Measurements from ENCODE around the gene PRSS21. TPM values are rescaled to one million over a fixed set of nuclear protein-coding genes. Genes with fewer than 3 reads are reported as not detected.

The PRSS21 gene
- total RNA-seq, 1 experiment from 2014 or later, result not detected

DNA sequence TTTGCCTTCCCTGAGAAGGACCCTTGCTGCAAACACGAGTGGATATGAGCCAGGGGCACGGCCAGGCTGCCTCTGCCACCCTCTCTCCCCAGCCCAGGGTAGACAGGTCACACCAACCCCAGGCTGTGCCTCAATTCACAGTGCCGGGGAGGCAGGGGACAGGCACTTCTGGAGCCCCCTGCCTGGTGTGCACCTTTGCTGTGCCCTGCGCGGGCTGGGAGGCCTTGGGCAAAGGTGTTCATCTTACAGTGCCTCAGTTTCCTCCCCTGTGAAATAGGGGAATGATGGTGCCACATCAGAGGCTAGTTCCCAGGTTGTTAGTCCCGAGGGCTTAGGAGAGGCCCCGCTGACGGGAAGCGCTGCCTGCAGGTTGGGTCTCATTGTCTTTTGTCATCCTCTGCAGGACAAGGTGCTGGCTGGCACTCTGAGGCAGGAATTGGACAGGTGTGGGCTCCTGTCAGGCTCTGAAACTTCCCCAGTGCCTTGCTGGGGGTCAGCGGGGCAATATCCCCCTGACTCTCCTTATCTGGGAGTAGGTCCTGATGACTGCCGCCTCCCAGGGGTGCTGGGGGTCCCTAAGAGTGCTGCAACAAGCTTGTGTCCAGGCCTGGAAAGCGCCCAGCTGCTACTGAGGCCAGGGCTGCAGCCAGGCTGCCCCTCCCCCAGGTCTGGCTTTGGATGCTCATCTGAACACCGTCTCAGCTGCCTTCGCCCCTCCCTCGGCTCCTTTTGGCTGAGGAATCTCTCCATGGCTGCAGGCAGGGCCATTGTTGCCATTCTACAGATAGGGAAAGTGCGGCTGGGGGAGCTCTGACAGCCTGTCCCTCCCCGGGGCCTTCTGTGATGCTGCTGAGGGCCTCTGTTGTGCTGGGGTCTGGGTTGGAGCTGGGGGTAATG is 3.1 kb downstream of the PRSS21 start:
- no peak for DNase-seq (ENCODE audit: low read depth)
- in situ Hi-C loops (cut with HindIII; ENCODE audit: low pct_unique_long_range_greater_than_20kb, low sequenced_read_pairs), result no loop called here

GRCh38 chr16:2820836-2821486 is 3.9 kb downstream of the PRSS21 start:
- DNase-seq (ENCODE audit: low read depth), result no peak
- in situ Hi-C loops (cut with HindIII; ENCODE audit: low pct_unique_long_range_greater_than_20kb, low sequenced_read_pairs), result no loop called here

GRCh38 chr16:2821487-2822157 is 4.6 kb downstream of the PRSS21 start:
- no peak for DNase-seq (ENCODE audit: low read depth)
- in situ Hi-C loops (cut with HindIII; ENCODE audit: low pct_unique_long_range_greater_than_20kb, low sequenced_read_pairs), result no loop called here

DNA sequence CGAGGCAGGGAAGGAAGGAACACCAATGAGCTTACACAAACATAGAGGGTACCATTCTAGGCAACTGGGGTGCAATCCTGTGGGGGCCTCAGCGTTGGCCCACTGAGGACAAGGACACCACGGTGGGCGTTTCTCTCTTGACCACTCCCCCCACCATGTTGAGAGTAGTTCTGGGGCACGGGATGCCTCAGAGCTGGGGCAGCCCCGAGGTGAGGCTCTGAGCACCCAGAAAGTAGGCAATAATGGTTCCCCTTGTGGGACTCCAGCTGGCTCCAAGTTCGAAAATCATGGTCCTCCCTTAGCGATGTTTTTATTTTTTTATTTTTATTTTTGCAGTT is 5.1 kb downstream of the PRSS21 start:
- in situ Hi-C loops (cut with HindIII; ENCODE audit: low pct_unique_long_range_greater_than_20kb, low sequenced_read_pairs), result no loop called here

GRCh38 chr16:2822496-2822895 is 5.5 kb downstream of the PRSS21 start:
- in situ Hi-C loops (cut with HindIII; ENCODE audit: low pct_unique_long_range_greater_than_20kb, low sequenced_read_pairs), result no loop called here

More for the DNA sequence above, 5.1 kb downstream of the PRSS21 start:
- no peak for DNase-seq (ENCODE audit: low read depth)

DNA sequence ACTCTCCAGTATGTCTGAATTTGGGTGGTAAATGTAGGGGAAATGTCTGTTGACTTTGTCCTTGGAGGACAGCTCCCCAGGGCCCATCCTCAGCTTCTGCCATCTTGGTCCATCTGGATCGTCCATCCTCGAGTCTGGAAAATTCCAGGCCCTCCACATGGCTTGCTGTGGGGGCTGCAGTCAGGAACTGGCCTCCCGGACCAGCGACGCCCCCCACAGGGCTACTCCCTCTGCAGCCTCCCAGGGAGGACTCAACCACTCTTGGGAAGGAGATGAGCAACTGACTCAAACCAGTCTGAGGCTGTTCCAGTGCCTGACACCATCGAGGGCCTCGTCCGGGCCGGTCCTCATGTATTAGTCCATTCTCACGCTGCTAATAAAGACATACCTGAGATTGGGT is 7.6 kb downstream of the PRSS21 start:
- in situ Hi-C loops (cut with HindIII; ENCODE audit: low pct_unique_long_range_greater_than_20kb, low sequenced_read_pairs), result no loop called here
- DNase-seq (ENCODE audit: low read depth), result no peak

More at GRCh38 chr16:2822496-2822895, 5.5 kb downstream of the PRSS21 start:
- no peak for DNase-seq (ENCODE audit: low read depth)

- in situ Hi-C loops (cut with HindIII; ENCODE audit: low pct_unique_long_range_greater_than_20kb, low sequenced_read_pairs), result no loop called here
- DNase-seq (ENCODE audit: low read depth), result no peak
These were observed 8.2 kb downstream of the PRSS21 start for GRCh38 chr16:2825049-2825742.

DNA sequence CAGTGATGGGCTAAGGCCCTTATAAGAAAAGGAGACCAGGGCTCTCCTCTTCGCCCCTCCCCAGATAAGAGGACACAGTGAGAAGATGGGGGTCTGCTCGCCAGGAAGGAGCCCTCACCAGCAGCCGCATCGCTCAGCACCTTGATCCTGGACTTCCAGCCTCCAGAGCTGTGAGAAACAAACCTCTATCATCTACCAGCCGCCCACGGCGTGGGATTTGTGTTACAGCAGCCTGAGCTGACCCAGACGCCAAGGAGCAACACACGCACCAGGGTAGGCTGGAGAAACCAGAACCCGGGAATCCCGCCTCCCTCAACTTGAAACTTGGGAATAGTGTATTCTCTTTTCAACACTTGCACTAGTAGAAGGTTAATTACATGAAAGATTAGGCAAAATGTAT is 8.9 kb downstream of the PRSS21 start:
- in situ Hi-C loops (cut with HindIII; ENCODE audit: low pct_unique_long_range_greater_than_20kb, low sequenced_read_pairs), result no loop called here
- DNase-seq (ENCODE audit: low read depth), result no peak

DNA sequence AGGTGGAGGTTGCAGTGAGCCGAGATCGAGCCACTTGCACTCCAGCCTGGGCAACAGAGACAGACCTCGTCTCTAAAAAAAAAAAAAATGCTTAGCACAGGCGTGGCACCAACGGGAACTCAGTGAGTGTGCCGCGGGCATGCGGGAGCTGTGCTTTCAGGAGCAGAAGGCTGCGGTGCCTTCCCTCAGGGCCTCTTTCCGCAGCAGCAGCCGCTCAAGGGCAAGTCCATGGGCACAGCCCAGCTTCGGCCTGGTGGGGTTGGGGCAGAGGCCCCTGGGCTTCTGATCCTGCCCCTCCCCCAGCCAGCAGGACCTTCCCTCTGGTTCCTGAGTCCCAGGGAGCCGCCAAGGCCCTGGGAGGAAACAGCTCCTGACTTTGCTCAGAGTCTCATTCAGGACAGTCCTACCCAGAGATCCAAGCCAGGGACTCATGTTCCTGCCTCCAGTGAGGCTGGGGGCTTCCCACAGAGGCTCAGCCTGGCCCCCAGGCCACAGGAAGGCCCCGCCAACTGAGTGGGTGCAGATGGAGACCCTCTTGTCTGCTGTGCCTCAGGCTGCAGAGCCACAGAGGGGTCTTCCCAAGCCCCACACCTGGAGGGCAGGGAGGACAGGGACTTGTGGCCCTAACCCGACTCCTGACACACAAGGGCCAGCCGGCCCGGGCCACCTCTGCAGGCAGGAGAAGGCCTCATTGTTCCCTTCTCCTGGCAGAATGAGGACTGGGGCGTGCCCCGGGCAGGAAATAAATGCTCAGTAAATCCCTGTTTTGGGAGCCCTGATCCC is 9.7 kb downstream of the PRSS21 start:
- in situ Hi-C loops (cut with HindIII; ENCODE audit: low pct_unique_long_range_greater_than_20kb, low sequenced_read_pairs), result no loop called here
- no peak for DNase-seq (ENCODE audit: low read depth)

- DNase-seq (ENCODE audit: low read depth), result no peak
- in situ Hi-C loops (cut with HindIII; ENCODE audit: low pct_unique_long_range_greater_than_20kb, low sequenced_read_pairs), result no loop called here
These were observed 10.3 kb downstream of the PRSS21 start for GRCh38 chr16:2827374-2827791.

GRCh38 chr16:2827831-2828520 is 10.9 kb downstream of the PRSS21 start:
- no peak for DNase-seq (ENCODE audit: low read depth)
- in situ Hi-C loops (cut with HindIII; ENCODE audit: low pct_unique_long_range_greater_than_20kb, low sequenced_read_pairs), result no loop called here

DNA sequence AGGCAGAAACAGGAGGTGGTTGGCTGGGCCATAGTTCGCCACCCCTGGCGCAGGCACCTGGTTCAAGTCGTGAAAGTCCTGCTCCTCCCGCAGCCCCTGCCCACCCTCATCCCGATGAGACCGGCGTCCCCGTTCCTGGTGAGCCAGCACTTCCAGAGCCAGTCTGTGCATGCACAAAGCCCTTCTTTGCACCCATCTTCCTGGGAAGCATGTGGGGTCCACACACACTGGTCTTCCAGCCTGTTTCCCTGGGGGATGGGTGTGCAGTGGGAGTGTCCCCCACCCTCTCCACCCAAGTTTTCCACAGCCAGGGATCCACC is 11.4 kb downstream of the PRSS21 start:
- no peak for DNase-seq (ENCODE audit: low read depth)
- in situ Hi-C loops (cut with HindIII; ENCODE audit: low pct_unique_long_range_greater_than_20kb, low sequenced_read_pairs), result no loop called here

- no peak for DNase-seq (ENCODE audit: low read depth)
- in situ Hi-C loops (cut with HindIII; ENCODE audit: low pct_unique_long_range_greater_than_20kb, low sequenced_read_pairs), result no loop called here
These were observed 11.9 kb downstream of the PRSS21 start for GRCh38 chr16:2828876-2829430.

DNA sequence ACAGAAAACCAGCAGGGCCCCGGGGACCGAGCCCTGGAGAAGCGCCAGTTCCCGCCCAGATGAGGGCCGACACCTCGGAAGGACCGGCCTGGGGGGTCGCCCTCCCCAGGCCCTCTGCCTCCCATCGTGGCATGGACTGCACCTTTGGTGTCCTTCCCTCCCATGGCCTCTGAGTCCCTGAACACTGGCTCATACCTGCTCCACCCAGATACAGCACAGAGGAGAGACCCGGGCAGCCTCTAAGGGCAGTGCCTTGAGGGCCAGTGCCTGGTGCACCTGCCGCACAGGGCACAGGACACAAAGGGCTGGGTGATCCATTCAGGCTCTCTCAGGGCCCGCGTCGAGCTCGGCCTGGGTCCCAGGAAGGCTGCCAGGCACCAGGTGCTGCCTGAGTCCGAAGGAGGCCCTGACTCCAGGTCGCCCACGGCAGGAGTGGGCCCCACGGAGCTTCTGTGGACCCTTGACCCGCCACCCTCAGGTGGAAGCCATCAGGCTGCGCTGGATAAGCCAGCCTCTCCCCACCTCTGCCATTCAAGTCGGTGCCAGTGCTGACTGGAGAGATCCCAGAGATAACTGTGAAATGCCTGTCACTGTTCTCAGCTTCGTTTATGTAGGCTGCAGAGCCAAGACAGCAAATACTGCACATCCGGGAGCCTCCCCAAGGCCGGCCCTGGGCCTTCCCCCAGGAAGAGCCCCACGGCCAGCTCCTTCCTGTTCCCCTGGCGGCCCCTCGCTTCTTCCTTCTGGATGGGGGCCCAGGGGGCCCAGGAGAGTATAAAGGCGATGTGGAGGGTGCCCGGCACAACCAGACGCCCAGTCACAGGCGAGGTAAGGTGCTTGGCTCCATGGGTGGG is 12.7 kb downstream of the PRSS21 start, which contains the start of gene ZG16B:
Gene ZG16B, plus strand, starts transcription at position 803 of the 854 bp plus-strand sequence. CDS start 139 bp downstream, outside the sequence.
- DNase-seq (ENCODE audit: low read depth), result no peak
- in situ Hi-C loops (cut with HindIII; ENCODE audit: low pct_unique_long_range_greater_than_20kb, low sequenced_read_pairs), result no loop called here

DNA sequence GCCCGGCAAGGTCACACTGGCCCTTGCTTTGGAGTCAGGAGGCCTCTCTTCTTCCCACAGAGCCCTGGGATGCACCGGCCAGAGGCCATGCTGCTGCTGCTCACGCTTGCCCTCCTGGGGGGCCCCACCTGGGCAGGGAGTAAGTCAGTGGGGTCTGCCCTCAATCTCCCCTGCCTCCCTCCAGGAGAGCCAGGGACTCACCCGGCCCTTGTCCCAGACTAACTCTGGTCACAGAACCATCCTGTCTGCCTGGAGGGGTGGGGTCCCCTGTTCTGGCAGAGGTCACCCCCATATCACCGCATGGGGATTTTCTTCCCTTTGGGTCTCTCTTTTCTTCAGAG is 13.3 kb downstream of the PRSS21 start:
- no peak for DNase-seq (ENCODE audit: low read depth)
- in situ Hi-C loops (cut with HindIII; ENCODE audit: low pct_unique_long_range_greater_than_20kb, low sequenced_read_pairs), result no loop called here

- no peak for DNase-seq (ENCODE audit: low read depth)
- in situ Hi-C loops (cut with HindIII; ENCODE audit: low pct_unique_long_range_greater_than_20kb, low sequenced_read_pairs), result no loop called here
These were observed 14.2 kb downstream of the PRSS21 start for GRCh38 chr16:2831203-2831602.
